PC-9 (cell line): ENCODE measurements around the gene POP4.

Source experiments
- EZH2 ChIP-seq: fragments of 200-600 bp; sonication (generic); IDR thresholded peaks from 2 replicates; pipeline ENCODE4 v1.8.0; 2017; ENCODE audit warnings: antibody characterized with exemption, low read depth
- TF ChIP-seq, protein P1 (sequence below): fragments of 200-600 bp; sonication (generic); conservative IDR thresholded peaks from 2 replicates; pipeline ENCODE4 v1.6.1; 2017; ENCODE audit warnings: mixed run types, antibody characterized with exemption, mild to moderate bottlenecking, moderate library complexity

DNA sequence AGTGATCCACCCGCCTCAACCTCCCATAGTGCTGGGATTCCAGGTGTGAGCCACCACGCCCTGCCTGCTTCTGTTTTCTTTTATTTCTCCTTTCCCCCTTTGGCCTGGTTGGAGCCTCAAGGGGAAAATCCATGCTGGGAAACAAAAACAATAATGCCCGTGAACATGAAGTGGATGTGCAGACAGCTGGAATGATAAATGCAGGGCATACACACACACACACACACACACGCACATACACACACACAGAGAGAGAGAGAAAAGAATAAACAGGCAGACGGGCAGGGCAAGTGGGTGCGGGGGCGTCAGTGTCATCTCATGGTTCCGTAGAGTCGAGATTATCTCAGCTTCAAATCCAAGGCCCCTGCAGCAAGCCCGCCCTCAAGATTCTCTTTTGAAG, 54.8 kb downstream of the POP4 start:
- TF ChIP-seq, protein P1, sequence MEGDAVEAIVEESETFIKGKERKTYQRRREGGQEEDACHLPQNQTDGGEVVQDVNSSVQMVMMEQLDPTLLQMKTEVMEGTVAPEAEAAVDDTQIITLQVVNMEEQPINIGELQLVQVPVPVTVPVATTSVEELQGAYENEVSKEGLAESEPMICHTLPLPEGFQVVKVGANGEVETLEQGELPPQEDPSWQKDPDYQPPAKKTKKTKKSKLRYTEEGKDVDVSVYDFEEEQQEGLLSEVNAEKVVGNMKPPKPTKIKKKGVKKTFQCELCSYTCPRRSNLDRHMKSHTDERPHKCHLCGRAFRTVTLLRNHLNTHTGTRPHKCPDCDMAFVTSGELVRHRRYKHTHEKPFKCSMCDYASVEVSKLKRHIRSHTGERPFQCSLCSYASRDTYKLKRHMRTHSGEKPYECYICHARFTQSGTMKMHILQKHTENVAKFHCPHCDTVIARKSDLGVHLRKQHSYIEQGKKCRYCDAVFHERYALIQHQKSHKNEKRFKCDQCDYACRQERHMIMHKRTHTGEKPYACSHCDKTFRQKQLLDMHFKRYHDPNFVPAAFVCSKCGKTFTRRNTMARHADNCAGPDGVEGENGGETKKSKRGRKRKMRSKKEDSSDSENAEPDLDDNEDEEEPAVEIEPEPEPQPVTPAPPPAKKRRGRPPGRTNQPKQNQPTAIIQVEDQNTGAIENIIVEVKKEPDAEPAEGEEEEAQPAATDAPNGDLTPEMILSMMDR: no peak
- no peak for TF ChIP-seq EZH2
